Effector memory CD4-positive, alpha-beta T cell (primary cell): ENCODE results near the gene ITPKB.
"Not testable (repeated sequence)": the region's sequence is repeated elsewhere in the genome, so short reads cannot be mapped to it uniquely, and the experiment has no call there.

ENCODE experiments used
- DNase-seq, 3 donors: peaks; one replicate each; pipeline ENCODE4 v3.0.0-alpha.2; 2020
- H3K27ac ChIP-seq: 2 replicates; pipeline ENCODE4 v1.7.0; 2013; ENCODE audit warnings: mild to moderate bottlenecking, low read length, moderate library complexity; ENCODE audit not compliant: insufficient read depth, poor library complexity, severe bottlenecking
- H3K27me3 ChIP-seq: replicated peaks from 2 replicates; pipeline ENCODE4 v1.7.0; 2013; ENCODE audit warnings: mild to moderate bottlenecking, low read length; ENCODE audit not compliant: insufficient read depth, control insufficient read depth, poor library complexity, severe bottlenecking
- H3K36me3 ChIP-seq: 2 replicates; pipeline ENCODE4 v1.7.0; 2013; ENCODE audit warnings: mild to moderate bottlenecking, low read length, moderate library complexity; ENCODE audit not compliant: control insufficient read depth, insufficient read depth
- H3K4me1 ChIP-seq: 2 replicates; pipeline ENCODE4 v1.7.0; 2013; ENCODE audit warnings: low read length, mild to moderate bottlenecking; ENCODE audit not compliant: control insufficient read depth, insufficient read depth, poor library complexity, severe bottlenecking
- H3K4me3 ChIP-seq: 2 replicates; pipeline ENCODE4 v1.7.0; 2013; ENCODE audit warnings: low read length, low read depth, mild to moderate bottlenecking; ENCODE audit not compliant: insufficient read depth, poor library complexity, severe bottlenecking
- H3K9me3 ChIP-seq: 2 replicates; pipeline ENCODE4 v1.7.0; 2013; ENCODE audit warnings: mild to moderate bottlenecking, low read length, moderate library complexity; ENCODE audit not compliant: control insufficient read depth

ITPKB gene

GRCh38 chr1:226627924-226628611 lies 111.0 kb downstream of the ITPKB start:
- Histone ChIP-seq H3K36me3 (peaks cover 21% of the 10 kb centered on the region), H3K27me3 (no peaks in the 10 kb centered on the region), H3K4me1 (no peaks in the 10 kb centered on the region), H3K4me3 (no peak overlapping the region), H3K27ac (no peak overlapping the region), H3K9me3 (no peaks in the 10 kb centered on the region)
- no peak for DNase-seq

DNA sequence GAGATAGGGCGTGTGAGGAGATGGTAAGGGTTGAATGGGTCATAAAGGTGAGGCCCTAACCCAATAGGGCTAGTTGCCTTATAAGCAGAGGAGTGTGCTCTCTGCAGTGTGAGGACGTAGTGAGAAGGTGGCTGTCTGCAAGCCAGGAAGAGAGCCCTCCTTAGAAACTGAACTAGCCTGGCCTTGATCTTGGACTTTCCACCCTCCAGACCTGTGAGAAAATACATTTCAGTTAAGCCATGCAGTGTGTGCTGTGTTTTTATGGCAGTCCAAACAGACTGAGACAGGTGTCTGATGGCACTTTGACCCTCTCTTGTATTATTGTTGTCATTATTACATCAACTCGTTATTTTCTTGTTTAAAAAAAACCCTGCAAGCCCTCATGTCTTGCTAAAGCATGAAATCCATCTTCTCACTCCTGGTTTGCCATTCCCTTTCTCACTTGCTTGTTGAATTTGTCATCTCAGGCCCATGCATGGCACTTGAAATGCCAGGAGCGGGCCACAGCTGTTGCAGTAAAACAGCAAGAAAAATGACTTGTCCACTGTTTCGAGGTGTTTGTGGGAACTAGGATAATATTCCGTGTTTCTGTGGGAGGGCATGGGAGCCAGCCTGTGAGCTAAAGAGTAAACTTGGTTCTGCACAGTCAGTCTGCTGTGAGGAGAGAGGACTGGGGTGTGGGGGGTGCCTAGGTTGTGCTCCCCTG lies 111.9 kb downstream of the ITPKB start:
- Histone ChIP-seq H3K4me1 (no peaks in the 10 kb centered on the region), H3K27me3 (no peaks in the 10 kb centered on the region), H3K36me3 (peaks cover 15% of the 10 kb centered on the region), H3K4me3 (no peak overlapping the region), H3K27ac (no peak overlapping the region), H3K9me3 (no peaks in the 10 kb centered on the region)
- DNase-seq: no peak

DNA sequence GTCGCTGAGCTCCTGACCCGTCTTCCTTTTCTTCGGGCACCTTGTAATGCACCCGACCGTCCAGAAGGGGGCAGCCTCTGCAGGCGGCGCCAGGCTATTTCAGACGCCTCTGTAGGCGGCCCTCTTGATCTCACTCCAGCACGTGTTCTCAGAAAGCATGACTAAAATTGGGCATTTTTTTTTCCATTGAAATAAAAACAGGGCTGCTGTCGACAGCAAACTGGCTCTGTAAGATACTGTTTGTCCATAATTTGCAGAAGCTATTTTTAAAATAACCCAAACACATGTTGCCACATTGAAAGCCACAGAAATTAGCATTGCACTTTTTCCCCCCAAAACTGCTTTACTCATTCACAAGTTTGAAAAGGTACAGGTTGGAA lies 112.5 kb downstream of the ITPKB start:
- peak overlapping the region; percentile 37 for H3K4me3 ChIP-seq
- DNase-seq: peak; percentile 57 to 58 (median 58)
- no peak overlapping the region for H3K27ac ChIP-seq
- no peaks in the 10 kb centered on the region for H3K4me1 ChIP-seq
- H3K9me3 ChIP-seq: no peaks in the 10 kb centered on the region
- peaks cover 9% of the 10 kb centered on the region for H3K36me3 ChIP-seq
- no peaks in the 10 kb centered on the region for H3K27me3 ChIP-seq

- peak overlapping the region; percentile 37 for H3K4me3 ChIP-seq
- H3K4me1 ChIP-seq: no peaks in the 10 kb centered on the region
- no peaks in the 10 kb centered on the region for H3K27me3 ChIP-seq
- no peak for DNase-seq
- no peaks in the 10 kb centered on the region for H3K9me3 ChIP-seq
- peaks cover 3% of the 10 kb centered on the region for H3K36me3 ChIP-seq
- no peak overlapping the region for H3K27ac ChIP-seq
Observed at GRCh38 chr1:226625832-226626576, 113.1 kb downstream of the ITPKB start.

DNA sequence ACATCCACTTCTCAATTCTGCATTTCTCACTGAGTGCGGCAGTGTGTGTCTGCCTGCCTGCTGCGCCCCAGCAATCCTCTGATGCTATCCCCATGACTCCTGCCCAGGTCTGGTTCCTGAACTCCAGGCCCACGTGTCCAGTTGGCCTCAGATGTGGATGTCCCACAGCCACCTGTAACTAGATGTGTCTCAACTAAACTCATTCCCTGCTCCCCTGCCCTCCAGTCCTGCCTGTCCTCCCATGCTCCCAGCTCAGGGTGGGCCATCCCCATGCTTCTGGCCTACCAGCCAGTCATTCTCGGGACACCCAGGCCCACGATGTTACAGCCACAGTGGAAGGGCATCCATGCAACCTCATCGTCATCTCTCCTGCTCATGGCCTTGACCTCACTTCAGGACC lies 113.8 kb downstream of the ITPKB start:
- no peaks in the 10 kb centered on the region for H3K36me3 ChIP-seq
- DNase-seq: no peak
- H3K27ac ChIP-seq: no peak overlapping the region
- H3K4me1 ChIP-seq: no peaks in the 10 kb centered on the region
- H3K4me3 ChIP-seq: no peak overlapping the region
- no peaks in the 10 kb centered on the region for H3K27me3 ChIP-seq
- no peaks in the 10 kb centered on the region for H3K9me3 ChIP-seq

- no peak for DNase-seq
- Histone ChIP-seq H3K4me3 (no peak overlapping the region), H3K4me1 (no peaks in the 10 kb centered on the region), H3K27ac (no peak overlapping the region), H3K36me3 (no peaks in the 10 kb centered on the region), H3K27me3 (no peaks in the 10 kb centered on the region), H3K9me3 (no peaks in the 10 kb centered on the region)
Observed at GRCh38 chr1:226624526-226624925, 114.6 kb downstream of the ITPKB start.

- H3K4me1 ChIP-seq: no peaks in the 10 kb centered on the region
Observed at GRCh38 chr1:226622012-226622411, 117.1 kb downstream of the ITPKB start.

GRCh38 chr1:226619031-226619430 lies 120.1 kb downstream of the ITPKB start:
- H3K9me3 ChIP-seq: no peaks in the 10 kb centered on the region
- no peaks in the 10 kb centered on the region for H3K27me3 ChIP-seq
- H3K4me1 ChIP-seq: no peaks in the 10 kb centered on the region
- no peak for DNase-seq
- H3K4me3 ChIP-seq: no peak overlapping the region
- H3K27ac ChIP-seq: no peak overlapping the region
- H3K36me3 ChIP-seq: no peaks in the 10 kb centered on the region

More at GRCh38 chr1:226622012-226622411, 117.1 kb downstream of the ITPKB start:
- no peak overlapping the region for H3K4me3 ChIP-seq
- no peak overlapping the region for H3K27ac ChIP-seq
- H3K9me3 ChIP-seq: no peaks in the 10 kb centered on the region
- no peak for DNase-seq
- no peaks in the 10 kb centered on the region for H3K36me3 ChIP-seq
- H3K27me3 ChIP-seq: no peaks in the 10 kb centered on the region

DNA sequence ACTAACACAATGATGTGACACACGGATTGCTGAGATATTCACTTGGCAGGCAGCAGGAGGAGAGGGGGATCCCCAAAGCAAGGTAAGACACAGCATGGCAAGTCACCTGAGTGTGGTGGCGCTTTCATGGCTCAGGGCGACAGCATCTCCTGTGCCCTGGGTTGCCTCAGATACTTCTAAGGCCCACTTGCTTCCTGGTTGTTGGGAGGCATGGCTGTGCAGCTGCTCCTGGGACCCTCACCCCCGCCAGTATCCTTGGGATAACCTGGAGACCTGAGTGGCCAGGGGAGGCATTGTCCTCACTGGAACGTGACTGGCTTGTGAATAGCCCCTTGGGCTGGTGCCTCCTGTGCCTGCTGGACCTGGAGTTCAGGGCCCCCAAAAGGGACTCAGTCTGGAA lies 120.7 kb downstream of the ITPKB start:
- Histone ChIP-seq H3K4me1 (no peaks in the 10 kb centered on the region), H3K36me3 (no peaks in the 10 kb centered on the region), H3K4me3 (no peak overlapping the region), H3K9me3 (no peaks in the 10 kb centered on the region), H3K27me3 (no peaks in the 10 kb centered on the region), H3K27ac (no peak overlapping the region)
- no peak for DNase-seq

GRCh38 chr1:226617719-226618118 lies 121.4 kb downstream of the ITPKB start:
- not testable (repeated sequence) for H3K27me3 ChIP-seq, H3K36me3 ChIP-seq, H3K9me3 ChIP-seq, H3K27ac ChIP-seq, DNase-seq, H3K4me3 ChIP-seq, H3K4me1 ChIP-seq
